Naive thymus-derived CD4-positive, alpha-beta T cell (primary cell): Measurements from ENCODE around the gene FAM161B. TPM values are rescaled to one million over a fixed set of nuclear protein-coding genes. Genes with fewer than 3 reads are reported as not detected.
A peak's percentile ranks its signal among the peaks of the same experiment; 100 is the strongest.
"Not testable (repeated sequence)": the region's sequence is repeated elsewhere in the genome, so short reads cannot be mapped to it uniquely, and the experiment has no call there.

Experiments used
- ATAC-seq: fragments of 150-1000 bp; cut with Tn5 transposase; 2 replicates; pipeline ENCODE4 v1.10.0; 2021; ENCODE audit warnings: mild to moderate bottlenecking, moderate library complexity
- CTCF ChIA-PET: fragments of 350-600 bp; sonication (Branson Sonifier 250); formaldehyde crosslinking; loops from one replicate; lab custom pipeline; 2021; ENCODE audit warnings: antibody characterized with exemption; lab: Charles Lee
- POLR2A ChIA-PET: fragments of 350-600 bp; sonication (Branson Sonifier 250); formaldehyde crosslinking; loops from one replicate; lab custom pipeline; 2021; ENCODE audit warnings: antibody characterized with exemption, inconsistent platforms; lab: Charles Lee
- DNase-seq, 9 donors: peaks; one replicate each; pipeline versions ENCODE4 v3.0.0 to v3.0.0-alpha.2; 2020 to 2022; ENCODE audit warnings: mixed read lengths in 1 of 9
- H3K27ac ChIP-seq: one replicate; pipeline ENCODE4 v1.7.0; 2013; ENCODE audit warnings: mild to moderate bottlenecking, low read depth, low read length, moderate library complexity
- H3K27me3 ChIP-seq, 2 donors: one replicate each; pipeline ENCODE4 v1.7.0; 2013; ENCODE audit warnings: low read length in 2 of 2, mild to moderate bottlenecking in 2 of 2, moderate library complexity in 2 of 2; ENCODE audit not compliant: control insufficient read depth in 2 of 2, insufficient read depth in 2 of 2
- H3K36me3 ChIP-seq, 3 experiments: 1 replicate in 2 of 3; 2 replicates in 1 of 3; pipeline ENCODE4 v1.7.0; 2013; ENCODE audit warnings: low read length in 3 of 3, mild to moderate bottlenecking in 3 of 3, moderate library complexity in 1 of 3; ENCODE audit not compliant: insufficient read depth in 3 of 3, control insufficient read depth in 2 of 3
- H3K4me1 ChIP-seq, 2 donors: one replicate each; pipeline ENCODE4 v1.7.0; 2013; ENCODE audit warnings: low read length in 2 of 2, mild to moderate bottlenecking in 2 of 2, moderate library complexity in 1 of 2; ENCODE audit not compliant: control insufficient read depth in 2 of 2, insufficient read depth in 2 of 2
- H3K4me3 ChIP-seq: 2 replicates; pipeline ENCODE4 v1.7.0; 2013; ENCODE audit warnings: mild to moderate bottlenecking, low read length
- H3K9me3 ChIP-seq, 3 experiments: 1 replicate in 2 of 3; 2 replicates in 1 of 3; pipeline ENCODE4 v1.7.0; 2013; ENCODE audit warnings: low read length in 3 of 3; ENCODE audit not compliant: control insufficient read depth in 2 of 3
- H3K27ac Mint-ChIP-seq, 9 donors: one replicate each; pipeline ENCODE4 v1.8.0; 2020 to 2022; ENCODE audit warnings: mixed read lengths in 9 of 9, mild to moderate bottlenecking in 8 of 9, moderate library complexity in 5 of 9, inconsistent platforms in 2 of 9
- H3K27me3 Mint-ChIP-seq, 5 donors: one replicate each; pipeline ENCODE4 v1.8.0; 2021 to 2022; ENCODE audit warnings: mixed read lengths in 5 of 5, mild to moderate bottlenecking in 1 of 5
- H3K36me3 Mint-ChIP-seq, 5 donors: one replicate each; pipeline ENCODE4 v1.8.0; 2020 to 2022; ENCODE audit warnings: mixed read lengths in 5 of 5, mild to moderate bottlenecking in 3 of 5, inconsistent platforms in 1 of 5
- H3K4me1 Mint-ChIP-seq, 7 donors: one replicate each; pipeline ENCODE4 v1.8.0; 2020 to 2022; ENCODE audit warnings: mixed read lengths in 7 of 7, mild to moderate bottlenecking in 3 of 7, inconsistent platforms in 1 of 7
- H3K4me3 Mint-ChIP-seq, 10 donors: one replicate each; pipeline ENCODE4 v1.8.0; 2020 to 2022; ENCODE audit warnings: mild to moderate bottlenecking in 10 of 10, mixed read lengths in 10 of 10, moderate library complexity in 6 of 10, inconsistent platforms in 2 of 10
- H3K9me3 Mint-ChIP-seq, 11 donors: one replicate each; pipeline ENCODE4 v1.8.0; 2020 to 2022; ENCODE audit warnings: mixed read lengths in 11 of 11, mild to moderate bottlenecking in 4 of 11, inconsistent platforms in 1 of 11, moderate library complexity in 1 of 11
- intact Hi-C, 2 donors: fragments of 100-400 bp; cut with micrococcal nuclease; formaldehyde crosslinking; loops; one replicate each; pipeline ENCODE4 v1.15.1; 2023
- polyA plus RNA-seq, 2 donors: library from polyadenylated mRNA; unstranded; fragments of 300-500 nt; fragmentation: Illumina TruSeq; gene quantifications; one replicate each; pipeline ENCODE4 v1.2.3, GENCODE V29; 2021
- total RNA-seq, 6 experiments: library from RNA in 5 of 6; stranded (reverse) in 5 of 6; gene quantifications; 1 replicate in 5 of 6; 2 replicates in 1 of 6; pipeline ENCODE4 v1.2.3 and lab custom pipeline; 2021 to 2026

FAM161B gene
- total and polyA plus RNA-seq, 7 experiments from 2014 or later, result 1.7 to 6.6 (median 3.7) TPM

DNA sequence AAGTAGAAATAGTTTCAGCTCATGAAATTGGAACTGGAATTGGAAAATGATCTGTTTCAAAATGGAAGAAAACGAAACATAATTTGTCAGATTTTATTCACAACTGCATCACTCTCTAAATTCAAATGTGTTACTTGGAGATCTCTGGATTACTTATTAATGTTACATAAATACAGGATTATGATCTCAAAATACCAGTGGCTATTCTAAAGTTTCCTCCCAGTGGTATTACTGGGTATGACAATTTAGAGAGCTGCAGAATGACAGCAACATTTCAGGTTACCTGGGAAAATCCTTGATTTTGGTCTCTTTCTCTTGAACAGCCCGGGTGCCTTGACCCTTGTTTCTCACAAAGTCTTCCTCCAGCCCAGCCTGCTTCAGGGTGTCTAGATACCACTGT lies 14.2 kb downstream of the FAM161B start:
- no peak overlapping the region for H3K27ac ChIP-seq
- no peak for ATAC-seq

DNA sequence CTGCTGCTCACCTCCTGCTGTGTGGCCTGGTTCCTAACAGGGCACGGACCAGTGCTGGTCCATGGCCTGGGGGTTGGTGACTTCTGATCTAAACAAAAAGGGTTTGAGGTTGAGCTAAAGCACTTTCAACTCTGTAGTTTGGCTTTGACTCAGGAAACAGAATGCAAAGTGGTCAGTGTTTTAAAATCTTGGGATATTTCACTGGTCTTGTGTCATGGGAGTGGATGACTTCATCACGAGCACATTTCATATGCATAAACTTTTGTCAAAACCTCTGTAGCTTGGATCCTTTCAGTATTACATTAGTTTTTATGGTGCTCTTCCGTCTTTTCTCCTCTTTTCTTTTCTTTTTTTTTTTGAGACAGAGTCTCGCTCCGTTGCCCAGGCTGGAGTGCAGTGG lies 25.6 kb downstream of the FAM161B start:
- Mint-ChIP-seq H3K36me3 (peaks cover 8 to 73% (median 30%) of the 10 kb centered on the region in 5 donors), H3K27me3 (no peaks in the 10 kb centered on the region), H3K4me3 (no peak overlapping the region), H3K4me1 (peaks cover 0 to 10% (median 0%) of the 10 kb centered on the region in 7 donors), H3K27ac (peak overlapping the region in 1 of 9 donors; percentile 39), H3K9me3 (peaks cover 0 to 2% (median 0%) of the 10 kb centered on the region in 11 donors)
- intact Hi-C loops, result no loop called here
- Histone ChIP-seq H3K4me3 (no peak overlapping the region), H3K9me3 (no peaks in the 10 kb centered on the region), H3K27me3 (no peaks in the 10 kb centered on the region), H3K4me1 (no peaks in the 10 kb centered on the region), H3K27ac (no peak overlapping the region), H3K36me3 (peaks cover 23 to 87% (median 28%) of the 10 kb centered on the region in 3 experiments)
- DNase-seq (no peak), ATAC-seq (no peak)
- ChIA-PET CTCF (no interaction called here), POLR2A (no interaction called here)

More for the DNA sequence above, 14.2 kb downstream of the FAM161B start:
- Histone ChIP-seq H3K36me3 (peaks cover 4 to 46% (median 10%) of the 10 kb centered on the region in 3 experiments), H3K4me3 (no peak overlapping the region), H3K4me1 (no peaks in the 10 kb centered on the region), H3K27me3 (no peaks in the 10 kb centered on the region), H3K9me3 (no peaks in the 10 kb centered on the region)
- intact Hi-C loops, result no loop called here
- Mint-ChIP-seq H3K27ac (peak overlapping the region in 4 of 9 donors; percentile 43 to 70 (median 50)), H3K36me3 (peaks cover 0 to 32% (median 9%) of the 10 kb centered on the region in 5 donors), H3K27me3 (no peaks in the 10 kb centered on the region), H3K4me1 (peaks cover 5 to 13% (median 11%) of the 10 kb centered on the region in 7 donors), H3K4me3 (no peak overlapping the region), H3K9me3 (no peaks in the 10 kb centered on the region)
- DNase-seq, result no peak
- CTCF ChIA-PET, result no interaction called here
- POLR2A ChIA-PET, result interaction anchor here (0.6 to 3.5 kb wide), 3 partner anchors 14 to 660 kb away, joined by 3 to 12 read pairs (median 4); partner anchors contain the start of genes COQ6 and FAM161B

DNA sequence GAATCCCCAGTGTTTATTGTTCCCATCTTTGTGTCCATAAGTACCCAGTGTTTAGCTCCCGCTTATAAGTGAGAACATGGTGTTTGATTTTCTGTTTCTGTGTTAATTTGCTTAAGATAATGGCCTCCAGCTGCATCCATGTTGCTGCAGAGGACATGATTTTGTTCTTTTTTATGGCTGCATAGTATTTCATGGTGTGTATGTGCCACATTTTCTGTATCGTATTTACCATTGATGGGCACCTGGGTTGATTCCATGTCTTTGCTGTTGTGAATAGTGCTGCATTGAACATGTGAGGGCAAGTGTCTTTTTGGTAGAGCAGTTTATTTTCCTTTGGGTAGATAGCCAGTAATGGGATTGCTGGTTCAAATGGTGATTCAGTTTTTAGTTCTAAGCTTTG lies 30.4 kb downstream of the FAM161B start:
- H3K27me3 ChIP-seq, H3K27ac ChIP-seq, H3K9me3 Mint-ChIP-seq, H3K4me1 ChIP-seq, intact Hi-C loops, H3K9me3 ChIP-seq, DNase-seq, H3K4me3 ChIP-seq, ATAC-seq, CTCF ChIA-PET, H3K4me3 Mint-ChIP-seq, H3K27me3 Mint-ChIP-seq, H3K4me1 Mint-ChIP-seq, POLR2A ChIA-PET: not testable (repeated sequence)
- peak overlapping the region in 2 of 9 donors; percentile 1 to 78 for H3K27ac Mint-ChIP-seq
- peaks cover 18 to 65% (median 21%) of the 10 kb centered on the region in 3 experiments for H3K36me3 ChIP-seq
- peaks cover 4 to 45% (median 16%) of the 10 kb centered on the region in 5 donors for H3K36me3 Mint-ChIP-seq

DNA sequence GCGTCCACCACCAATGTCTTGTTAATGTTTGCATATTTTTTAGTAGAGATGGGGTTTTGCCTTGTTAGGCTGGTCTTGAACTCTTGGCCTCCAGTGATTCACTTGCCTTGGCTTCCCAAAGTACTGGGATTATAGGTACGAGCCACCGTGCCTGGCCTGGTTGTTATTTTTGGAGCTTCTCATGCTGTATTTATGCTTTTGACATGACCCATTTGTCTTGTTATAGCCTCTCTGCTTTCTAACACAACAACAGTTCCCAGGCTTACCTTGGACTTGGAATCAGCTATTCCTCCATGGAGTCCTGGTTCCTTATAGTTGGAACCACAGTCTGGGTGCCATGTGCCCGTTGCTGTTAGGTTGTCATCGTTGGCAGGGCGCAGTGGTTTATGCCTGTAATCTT lies 33.6 kb downstream of the FAM161B start:
- peaks cover 11 to 50% (median 32%) of the 10 kb centered on the region in 5 donors for H3K36me3 Mint-ChIP-seq
- H3K27ac Mint-ChIP-seq, result peak overlapping the region in 2 of 9 donors; percentile 11 to 63
- DNase-seq (no peak), ATAC-seq (no peak)
- Histone ChIP-seq H3K27me3 (no peaks in the 10 kb centered on the region), H3K4me1 (no peaks in the 10 kb centered on the region), H3K36me3 (peaks cover 3 to 66% (median 9%) of the 10 kb centered on the region in 3 experiments), H3K4me3 (no peak overlapping the region), H3K9me3 (peaks cover 0 to 10% (median 0%) of the 10 kb centered on the region in 3 experiments), H3K27ac (no peak overlapping the region)
- CTCF ChIA-PET, result no interaction called here
- peaks cover 0 to 8% (median 4%) of the 10 kb centered on the region in 7 donors for H3K4me1 Mint-ChIP-seq
- intact Hi-C loops, result no loop called here
- POLR2A ChIA-PET, result interaction anchor here (1.0 kb wide), 1 partner anchor 29 kb away, joined by 3 read pairs; no protein-coding TSS in a partner anchor
- H3K9me3 Mint-ChIP-seq, result peaks cover 0 to 23% (median 0%) of the 10 kb centered on the region in 11 donors
- no peak overlapping the region for H3K4me3 Mint-ChIP-seq
- H3K27me3 Mint-ChIP-seq, result no peaks in the 10 kb centered on the region

DNA sequence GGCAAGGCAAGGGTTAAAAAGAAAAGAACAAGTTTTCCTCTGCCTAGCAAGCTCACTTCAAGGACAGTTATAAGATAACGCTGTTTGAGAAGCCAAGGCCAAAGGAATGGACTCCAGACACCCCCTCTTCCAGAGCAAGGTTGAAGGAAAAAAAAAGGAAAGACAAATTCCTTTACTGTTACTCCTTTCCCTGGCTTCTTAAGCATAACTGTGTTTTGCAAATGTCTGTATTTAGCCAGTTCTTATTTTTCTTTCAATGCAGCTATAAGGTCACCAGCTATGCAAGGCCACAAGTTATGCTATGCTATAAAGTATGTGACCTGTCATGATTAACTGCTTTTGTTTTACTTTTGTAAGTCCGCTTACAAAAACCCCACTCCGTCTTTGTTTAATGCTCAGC lies 36.6 kb downstream of the FAM161B start:
- POLR2A ChIA-PET, result no interaction called here

GRCh38 chr14:73909681-73910080 lies 40.2 kb downstream of the FAM161B start:
- peak overlapping the region in 1 of 9 donors; percentile 21 for H3K27ac Mint-ChIP-seq
- POLR2A ChIA-PET, result no interaction called here
- DNase-seq (no peak), ATAC-seq (no peak)
- H3K27me3 Mint-ChIP-seq, result no peaks in the 10 kb centered on the region
- H3K4me1 ChIP-seq, result no peaks in the 10 kb centered on the region
- CTCF ChIA-PET, result no interaction called here
- peaks cover 0 to 32% (median 0%) of the 10 kb centered on the region in 11 donors for H3K9me3 Mint-ChIP-seq
- peaks cover 32 to 78% (median 71%) of the 10 kb centered on the region in 5 donors for H3K36me3 Mint-ChIP-seq
- peaks cover 0 to 9% (median 5%) of the 10 kb centered on the region in 7 donors for H3K4me1 Mint-ChIP-seq
- H3K36me3 ChIP-seq, result peaks cover 17 to 91% (median 27%) of the 10 kb centered on the region in 3 experiments
- H3K9me3 ChIP-seq, result peaks cover 0 to 10% (median 0%) of the 10 kb centered on the region in 3 experiments
- no peak overlapping the region for H3K4me3 Mint-ChIP-seq
- intact Hi-C loops, result no loop called here
- H3K4me3 ChIP-seq, result no peak overlapping the region
- no peak overlapping the region for H3K27ac ChIP-seq
- H3K27me3 ChIP-seq, result no peaks in the 10 kb centered on the region

More for the DNA sequence above, 36.6 kb downstream of the FAM161B start:
- intact Hi-C loops, result no loop called here
- Histone ChIP-seq H3K4me1 (no peaks in the 10 kb centered on the region), H3K27ac (no peak overlapping the region), H3K36me3 (peaks cover 13 to 69% (median 14%) of the 10 kb centered on the region in 3 experiments), H3K4me3 (no peak overlapping the region), H3K27me3 (no peaks in the 10 kb centered on the region), H3K9me3 (peaks cover 0 to 10% (median 0%) of the 10 kb centered on the region in 3 experiments)
- Mint-ChIP-seq H3K27ac (peak overlapping the region in 1 of 9 donors; percentile 38), H3K27me3 (no peaks in the 10 kb centered on the region), H3K4me1 (peaks cover 0 to 12% (median 7%) of the 10 kb centered on the region in 7 donors), H3K9me3 (peaks cover 0 to 32% (median 0%) of the 10 kb centered on the region in 11 donors), H3K36me3 (peaks cover 32 to 64% (median 51%) of the 10 kb centered on the region in 5 donors), H3K4me3 (no peak overlapping the region)
- no peak for DNase-seq
- CTCF ChIA-PET, result interaction anchor here (0.5 kb wide), 1 partner anchor 81 kb away, joined by 5 read pairs; no protein-coding TSS in a partner anchor
- ATAC-seq, result no peak
